ENCODE data around the gene SMARCD3. TPM values are rescaled to one million over a fixed set of nuclear protein-coding genes. Genes with fewer than 3 reads are reported as not detected.
A peak's percentile ranks its signal among the peaks of the same experiment; 100 is the strongest.

The SMARCD3 gene
- total and polyA plus RNA-seq, 2 of the 13 experiments (the other 11 are each of a cell fraction or from before 2014, with no cell fraction given), result 0.20 to 0.62 TPM

- TF ChIP-seq ARID2 (CRISPR knock-in tag; IDR thresholded peaks at IDR 0.05; ENCODE audit: borderline replicate concordance) (no peak), TFE3 (CRISPR knock-in tag; IDR thresholded peaks at IDR 0.05) (peak; percentile 38; the same call in 1 of the 2 replicates), MAFK (conservative IDR thresholded peaks at IDR 0.05 in 1 of 2, IDR thresholded peaks at IDR 0.05 in 1 of 2; ENCODE audit: low read length in 2 of 2) (no peak), ZNF431 (CRISPR knock-in tag; IDR thresholded peaks at IDR 0.05; ENCODE audit: borderline replicate concordance, low read depth) (0 out of 2 replicates have a peak, but pooled peaks have one; percentile 46), WIZ (CRISPR knock-in tag; IDR thresholded peaks at IDR 0.05) (no peak), CHD4 (IDR thresholded peaks at IDR 0.05; ENCODE audit: borderline replicate concordance, low read length) (no peak), BCLAF1 (IDR thresholded peaks at IDR 0.05) (no peak), GTF3A (CRISPR knock-in tag; conservative IDR thresholded peaks at IDR 0.05) (0 out of 2 replicates have a peak, but pooled peaks have one; percentile 30), FOXO1 (CRISPR knock-in tag; IDR thresholded peaks at IDR 0.05) (no peak), TRIM22 (IDR thresholded peaks at IDR 0.05) (no peak), CREBL2 (CRISPR knock-in tag; IDR thresholded peaks at IDR 0.05; ENCODE audit: borderline replicate concordance) (peak; percentile 57; the same call in 1 of the 2 replicates), DR1 (CRISPR knock-in tag; IDR thresholded peaks at IDR 0.05) (peak; percentile 55; the same call in 1 of the 2 replicates), U2AF1 (optimal IDR thresholded peaks at IDR 0.05; ENCODE audit: low read depth, low read length) (peak; percentile 78), HES4 (CRISPR knock-in tag; IDR thresholded peaks at IDR 0.05; ENCODE audit: borderline replicate concordance) (0 out of 2 replicates have a peak, but pooled peaks have one; percentile 41), GABPA (IDR thresholded peaks at IDR 0.05; ENCODE audit: low read depth, low read length) (peak; percentile 28; the same call in 1 of the 2 replicates), GABPA (CRISPR knock-in tag; IDR thresholded peaks at IDR 0.05; ENCODE audit: low read depth) (peak; percentile 76), SYNCRIP (IDR thresholded peaks at IDR 0.05; ENCODE audit: insufficient read depth, low read depth, low read length) (no peak), ZNF619 (CRISPR knock-in tag; IDR thresholded peaks at IDR 0.05) (no peak), ZNF354B (CRISPR knock-in tag; IDR thresholded peaks at IDR 0.05) (no peak), ZNF484 (CRISPR knock-in tag; IDR thresholded peaks at IDR 0.05; ENCODE audit: borderline replicate concordance, low read depth) (no peak), ZBTB1 (CRISPR knock-in tag; IDR thresholded peaks at IDR 0.05; ENCODE audit: borderline replicate concordance) (no peak), MXI1 (IDR thresholded peaks at IDR 0.05; ENCODE audit: borderline replicate concordance, low read depth, low read length) (peak; percentile 73; the same call in 1 of the 3 replicates), MXD1 (CRISPR knock-in tag; IDR thresholded peaks at IDR 0.05) (peak; percentile 17; the same call in 1 of the 2 replicates)
These were observed 21.4 kb downstream of the SMARCD3 start, which contains the start of gene ABCF2 (continued) for GRCh38 chr7:151226875-151227782.

Data from HepG2 (cell line).